Forelimb muscle (tissue), 1 donor: ENCODE results near the gene BTNL3. TPM values are rescaled to one million over a fixed set of nuclear protein-coding genes. Genes with fewer than 3 reads are reported as not detected.
"Not testable (repeated sequence)": the region's sequence is repeated elsewhere in the genome, so short reads cannot be mapped to it uniquely, and the experiment has no call there.

ENCODE experiments used
- DNase-seq: peaks from one replicate; pipeline ENCODE4 v3.0.0-alpha.2; 2013; ENCODE audit warnings: low read depth
- polyA plus RNA-seq: library from polyadenylated mRNA; unstranded; fragments of 120-200 nt; gene quantifications from one replicate; pipeline ENCODE4 v1.2.1, GENCODE V29; 2013; ENCODE audit not compliant: insufficient read length

The BTNL3 gene
- polyA plus RNA-seq, 1 donor: not detected

GRCh38 chr5:181024245-181025064 is 35.8 kb downstream of the BTNL3 start:
- DNase-seq: no peak

DNA sequence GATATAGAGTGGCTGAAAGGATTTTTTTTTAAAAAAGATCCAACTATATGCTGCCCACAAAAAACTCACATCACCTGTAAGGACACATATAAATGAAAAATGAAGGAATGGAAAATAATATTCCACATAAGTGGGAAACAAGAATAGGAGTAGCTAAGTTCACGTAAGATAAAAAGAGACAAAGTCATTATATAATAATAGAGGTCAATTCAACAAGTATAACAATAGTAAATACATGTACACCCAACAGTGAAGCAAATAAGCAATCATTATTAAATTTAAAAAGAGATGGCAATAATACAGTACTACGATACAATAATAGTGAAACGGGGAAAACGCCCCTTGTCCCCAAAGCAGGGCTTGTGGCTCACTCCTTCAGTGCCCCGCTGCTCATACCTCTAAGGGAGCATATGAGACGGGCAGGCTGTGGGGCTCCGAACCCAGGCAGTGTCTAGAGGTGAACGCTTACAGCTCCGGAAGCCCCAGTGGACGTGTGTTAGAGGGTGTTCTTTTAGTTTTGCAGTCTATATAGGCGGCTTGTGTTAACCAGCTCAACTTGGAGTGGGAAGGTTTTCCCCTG is 38.9 kb downstream of the BTNL3 start:
- no peak for DNase-seq

DNA sequence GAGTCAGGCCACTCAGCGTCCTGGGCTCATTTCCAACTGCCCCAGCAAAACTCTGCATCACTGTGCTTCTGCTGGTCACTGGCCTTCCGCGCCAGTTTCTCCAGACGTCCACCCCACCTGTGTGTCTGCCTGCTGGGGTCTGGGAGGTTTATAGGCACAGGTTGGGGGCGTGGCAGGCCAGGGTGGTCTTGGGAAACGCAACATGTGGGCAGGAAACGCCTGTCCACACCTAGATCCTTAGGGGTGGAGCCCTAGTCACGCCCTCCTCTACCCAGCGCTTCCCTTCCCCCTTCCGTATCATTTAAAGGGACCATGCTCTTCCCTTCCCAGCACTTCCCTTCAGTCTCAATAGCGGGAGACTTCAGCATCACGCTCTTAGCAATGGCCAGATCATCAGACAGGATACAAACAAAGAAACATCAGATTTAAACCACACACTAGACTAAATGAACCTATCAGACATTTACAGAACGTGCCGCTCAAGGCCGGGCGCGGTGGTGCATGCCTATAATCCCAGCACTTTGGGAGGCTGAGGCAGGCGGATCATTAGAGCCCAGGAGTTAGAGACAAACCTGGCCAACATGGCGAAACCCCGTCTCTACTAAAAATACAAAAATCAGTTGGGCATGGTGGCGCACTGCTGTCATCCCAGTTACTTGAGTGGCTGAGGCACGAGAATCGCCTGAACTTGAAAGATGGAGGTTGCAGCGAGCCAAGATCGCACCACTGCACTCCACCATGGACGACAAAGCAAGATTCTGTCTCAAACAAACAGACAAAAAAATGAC is 39.6 kb downstream of the BTNL3 start:
- DNase-seq: no peak

- DNase-seq: no peak
Measured at GRCh38 chr5:181031716-181032115, 43.1 kb downstream of the BTNL3 start.

GRCh38 chr5:181035991-181036815 is 47.6 kb downstream of the BTNL3 start:
- no peak for DNase-seq

- no peak for DNase-seq
Measured at GRCh38 chr5:181036816-181037364, 48.2 kb downstream of the BTNL3 start.

DNA sequence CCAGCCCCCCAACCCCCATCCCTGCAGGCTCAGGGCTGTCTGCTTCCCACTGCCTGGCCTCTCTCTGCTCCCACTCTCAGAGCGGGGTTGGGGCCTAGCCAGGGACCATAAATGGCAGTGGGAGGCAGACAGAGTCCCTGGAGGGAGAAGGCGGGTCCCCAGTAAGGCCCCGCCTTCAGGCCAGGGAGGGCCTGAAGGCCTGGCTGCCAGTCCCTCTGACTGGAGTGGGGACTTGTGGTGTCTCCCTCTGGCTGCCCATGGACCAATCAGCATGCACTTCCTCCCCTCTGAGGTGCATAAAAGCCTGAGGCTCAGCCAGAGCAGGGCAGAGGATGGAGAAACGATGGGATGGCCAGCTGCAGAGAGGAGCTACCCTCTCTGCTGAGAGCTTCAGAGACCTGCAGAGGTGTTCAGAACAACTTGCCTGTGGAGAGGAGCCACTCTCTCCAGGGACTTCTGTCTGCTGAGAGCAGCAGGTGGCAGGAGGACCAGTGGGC is 48.8 kb downstream of the BTNL3 start:
- DNase-seq: no peak

DNA sequence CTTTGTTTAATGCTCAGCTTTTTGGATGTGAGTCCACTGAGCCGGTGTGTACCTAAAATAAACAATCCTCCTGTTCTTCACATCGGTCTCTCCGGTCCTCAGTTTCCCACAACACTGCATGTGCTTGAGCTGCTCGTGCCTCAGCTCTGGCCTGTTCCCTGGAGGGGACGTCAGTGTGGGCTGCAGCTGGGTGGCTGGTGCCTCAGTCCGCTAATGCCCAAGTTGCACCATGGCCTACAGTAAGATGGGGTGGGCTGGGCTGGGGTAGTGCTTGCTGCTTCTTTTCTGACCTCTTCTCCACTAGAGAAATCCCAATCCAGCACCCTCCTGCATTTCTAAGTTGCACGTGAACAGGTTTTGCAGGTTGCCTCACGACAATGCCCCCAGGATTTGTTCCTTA is 50.8 kb downstream of the BTNL3 start:
- DNase-seq: no peak

DNA sequence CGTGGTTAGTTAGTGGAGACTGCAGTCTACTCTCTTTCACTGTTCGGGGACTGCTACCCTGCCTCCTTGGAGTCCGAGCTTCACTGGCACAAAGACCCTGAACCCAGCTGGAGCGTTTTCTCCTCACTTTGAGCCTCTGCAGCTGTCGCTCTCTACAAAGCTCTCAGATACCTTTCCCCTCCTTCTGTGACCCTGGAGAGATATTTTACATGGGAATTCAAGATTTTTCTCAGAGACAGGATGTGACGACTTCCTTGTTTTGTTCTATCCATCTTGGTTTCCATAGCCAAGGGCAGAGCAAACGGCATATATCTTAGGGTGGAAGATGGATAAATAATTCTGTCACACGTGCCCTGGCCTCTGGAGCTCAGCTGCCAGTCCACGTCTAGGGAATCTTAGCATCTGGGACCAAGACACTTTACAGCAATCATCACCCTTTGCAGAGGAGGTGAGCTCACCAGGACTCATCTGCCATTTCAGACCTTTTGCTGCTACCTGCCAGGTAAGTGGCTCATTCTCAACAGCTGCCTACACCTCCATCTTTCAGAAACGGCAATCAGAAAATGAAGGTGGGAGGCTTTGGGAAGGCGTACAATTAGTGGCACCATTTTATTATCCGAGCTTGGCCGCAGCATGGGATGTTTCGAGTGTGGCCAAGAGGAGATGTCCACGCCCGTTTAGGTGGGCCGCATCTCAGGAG is 51.4 kb downstream of the BTNL3 start, which contains the start of gene BTNL9:
Gene BTNL9, plus strand, starts transcription at position 336 of the 700 bp plus-strand sequence. CDS start 5,224 bp downstream, outside the sequence.
- DNase-seq: no peak

DNA sequence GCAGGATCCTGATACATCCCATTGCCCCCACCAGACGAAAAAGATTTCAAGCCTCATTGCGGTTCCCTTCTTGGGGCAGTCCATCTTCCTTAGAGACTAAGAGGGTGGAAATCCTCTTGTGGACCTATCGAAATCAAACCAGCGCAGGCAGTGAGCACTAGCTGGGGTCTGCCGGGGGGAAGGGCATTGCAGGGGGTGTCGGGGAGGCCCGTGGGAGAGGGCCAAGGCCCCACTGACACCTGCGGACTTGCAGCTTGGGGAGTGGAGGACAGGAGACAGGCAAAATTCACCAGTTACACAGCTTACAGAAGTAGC is 51.9 kb downstream of the BTNL3 start:
- DNase-seq: no peak

DNA sequence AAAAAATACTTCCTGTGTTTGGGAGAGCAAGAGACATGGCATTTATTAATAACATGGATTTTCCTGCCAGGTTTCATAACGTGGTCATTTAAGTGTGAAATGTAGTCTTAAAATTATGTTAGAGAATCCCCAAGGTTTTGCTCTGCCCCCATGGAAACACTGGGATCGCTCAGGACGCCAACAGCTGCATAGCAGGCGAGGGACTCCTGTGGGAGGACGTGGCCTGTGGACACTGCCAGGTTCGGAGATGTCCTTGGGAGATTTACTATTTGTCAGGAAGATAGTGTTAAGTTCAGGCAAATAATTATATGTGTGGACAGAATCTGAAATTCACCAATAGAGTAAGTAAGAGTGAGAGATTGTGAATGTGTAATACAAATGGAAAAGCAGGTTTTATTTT is 52.4 kb downstream of the BTNL3 start:
- no peak for DNase-seq

DNA sequence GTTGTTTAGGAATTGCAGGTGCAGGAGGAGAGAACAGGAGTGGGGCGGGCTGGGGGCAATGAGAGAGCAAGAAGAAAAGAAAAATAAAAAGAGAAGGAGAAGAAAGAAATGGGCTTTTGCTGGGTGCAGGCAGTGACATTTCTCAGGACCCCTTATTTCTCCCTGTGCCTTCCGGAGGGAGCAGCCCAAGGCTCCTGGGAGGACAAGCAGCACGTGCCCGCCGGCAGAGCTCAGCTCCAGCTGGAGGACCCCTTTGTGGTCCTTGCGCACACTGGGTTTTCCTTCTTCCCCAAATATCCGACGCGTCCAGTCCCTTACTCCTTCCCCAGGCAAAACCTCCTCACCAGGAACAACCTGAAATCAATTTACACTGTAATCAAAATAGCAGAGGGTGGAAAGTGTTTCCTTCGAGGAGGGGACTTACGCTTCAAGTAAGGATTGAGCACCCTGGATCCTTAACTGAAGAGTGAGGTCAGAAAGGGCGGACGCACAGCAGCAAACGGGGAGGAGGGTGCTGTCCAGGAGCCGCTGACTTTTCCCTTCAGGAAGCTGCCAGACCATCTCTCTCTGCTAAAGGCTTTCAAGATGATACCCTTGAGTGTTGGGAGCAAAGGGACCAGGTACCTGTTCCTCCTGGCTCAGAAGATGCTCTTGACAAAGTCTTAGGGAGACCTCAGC is 53.5 kb downstream of the BTNL3 start:
- no peak for DNase-seq

DNA sequence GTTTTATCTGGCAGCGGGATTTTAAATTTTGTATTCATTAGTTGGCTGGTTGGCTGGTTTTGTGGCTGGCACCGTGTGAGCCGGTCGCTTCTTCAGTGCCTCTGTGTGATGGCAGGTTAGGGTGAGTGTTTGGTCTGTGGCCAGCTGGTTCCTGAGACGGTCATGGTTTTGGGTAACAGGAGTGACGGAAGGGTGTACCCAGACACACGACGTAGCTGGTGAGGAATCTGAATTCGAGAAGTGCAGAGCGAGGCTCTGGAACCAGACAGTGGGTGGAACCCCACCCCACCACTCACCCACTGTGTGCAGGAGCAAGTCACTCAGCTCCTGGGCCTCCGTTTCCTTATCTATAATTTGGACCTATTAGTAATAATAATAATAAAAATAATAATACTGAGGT is 54.1 kb downstream of the BTNL3 start:
- DNase-seq: no peak

DNA sequence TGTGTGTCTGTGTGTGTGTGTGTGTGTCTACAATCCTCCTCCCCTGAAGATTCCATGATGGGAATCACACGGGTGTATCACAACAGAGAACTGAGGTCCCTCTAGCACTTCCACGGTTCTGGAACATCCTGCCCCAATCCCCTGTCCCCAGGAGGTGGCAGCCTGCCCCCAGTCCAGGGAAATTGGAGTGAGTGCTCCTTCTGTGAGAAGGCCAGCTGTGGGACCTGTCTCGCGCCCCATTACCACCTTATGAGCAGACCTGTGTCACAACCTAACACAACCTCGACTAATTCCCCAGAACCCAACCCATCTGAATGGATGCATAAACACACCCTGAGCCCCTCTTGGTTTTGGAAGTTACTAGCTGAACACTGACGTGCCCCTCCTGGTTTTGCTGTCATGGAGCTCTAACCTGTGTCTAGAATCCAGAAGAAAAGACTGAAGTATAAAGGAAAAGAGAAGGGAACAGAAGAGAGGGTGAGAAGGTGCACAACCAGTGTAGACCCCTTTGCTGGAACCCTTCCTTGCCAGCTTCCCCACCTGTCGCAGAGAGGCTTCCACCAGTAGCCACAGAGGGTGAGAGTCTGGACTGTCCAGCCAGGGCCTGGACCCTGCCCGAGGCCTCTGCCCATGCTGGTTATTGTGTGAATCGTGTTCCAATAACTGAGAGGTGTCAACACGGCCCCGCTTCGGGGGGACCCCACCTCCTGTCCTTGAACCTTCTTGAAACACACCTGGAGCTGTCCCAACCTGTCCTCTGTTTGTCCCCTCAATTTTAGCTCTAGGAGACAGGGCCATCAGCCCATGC is 54.8 kb downstream of the BTNL3 start:
- DNase-seq: no peak

DNA sequence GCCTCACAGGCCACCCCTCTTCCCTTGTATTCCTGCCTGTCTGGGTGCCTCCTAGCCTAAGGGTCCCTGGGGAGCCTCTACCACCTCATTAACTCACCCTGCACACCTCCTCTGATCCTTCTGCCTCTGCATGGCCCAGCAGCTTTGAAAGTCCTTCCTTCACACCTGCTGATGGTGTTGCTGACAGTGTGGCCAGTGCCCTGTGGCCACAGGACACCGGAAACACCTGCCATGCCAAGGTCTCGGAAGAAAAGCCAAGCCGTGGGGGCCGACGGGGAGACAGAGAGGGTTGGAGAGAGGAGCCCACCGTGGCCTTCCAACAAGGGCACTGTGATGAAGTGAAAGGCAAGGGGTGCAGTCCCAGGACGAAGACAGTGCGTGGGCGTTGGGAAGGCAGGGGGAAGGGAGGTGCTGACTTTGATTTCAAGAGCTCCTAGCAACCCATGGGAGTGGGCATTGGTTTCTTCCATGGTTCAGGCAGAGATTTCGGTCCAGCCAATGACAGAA is 55.5 kb downstream of the BTNL3 start:
- no peak for DNase-seq

GRCh38 chr5:181044662-181045305 is 56.1 kb downstream of the BTNL3 start:
- no peak for DNase-seq

DNA sequence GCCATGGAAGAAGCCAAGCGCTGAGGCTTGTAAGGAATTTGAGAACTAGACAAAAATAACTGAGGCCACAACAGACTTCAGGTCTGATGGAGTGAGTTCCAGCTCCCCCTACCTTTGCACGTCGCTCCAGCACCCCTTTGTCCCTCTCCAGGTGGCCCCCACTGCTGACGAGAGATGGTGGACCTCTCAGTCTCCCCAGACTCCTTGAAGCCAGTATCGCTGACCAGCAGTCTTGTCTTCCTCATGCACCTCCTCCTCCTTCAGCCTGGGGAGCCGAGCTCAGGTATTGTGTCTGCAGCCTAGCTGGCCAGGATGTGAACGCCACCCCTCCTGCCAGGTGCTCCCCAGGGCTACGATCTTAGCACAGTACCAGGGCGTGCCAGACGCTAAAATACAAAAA is 56.7 kb downstream of the BTNL3 start:
- DNase-seq: no peak

DNA sequence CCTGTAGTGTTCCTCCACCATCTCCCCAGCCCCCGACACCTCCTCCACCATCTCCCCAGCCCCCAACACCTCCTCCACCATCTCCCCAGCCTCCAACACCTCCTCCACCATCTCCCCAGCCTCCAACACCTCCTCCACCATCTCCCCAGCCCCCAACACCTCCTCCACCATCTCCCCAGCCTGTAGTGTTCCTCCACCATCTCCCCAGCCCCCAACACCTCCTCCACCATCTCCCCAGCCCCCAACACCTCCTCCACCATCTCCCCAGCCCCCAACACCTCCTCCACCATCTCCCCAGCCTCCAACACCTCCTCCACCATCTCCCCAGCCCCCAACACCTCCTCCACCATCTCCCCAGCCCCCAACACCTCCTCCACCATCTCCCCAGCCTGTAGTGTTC is 57.2 kb downstream of the BTNL3 start:
- DNase-seq: not testable (repeated sequence)

DNA sequence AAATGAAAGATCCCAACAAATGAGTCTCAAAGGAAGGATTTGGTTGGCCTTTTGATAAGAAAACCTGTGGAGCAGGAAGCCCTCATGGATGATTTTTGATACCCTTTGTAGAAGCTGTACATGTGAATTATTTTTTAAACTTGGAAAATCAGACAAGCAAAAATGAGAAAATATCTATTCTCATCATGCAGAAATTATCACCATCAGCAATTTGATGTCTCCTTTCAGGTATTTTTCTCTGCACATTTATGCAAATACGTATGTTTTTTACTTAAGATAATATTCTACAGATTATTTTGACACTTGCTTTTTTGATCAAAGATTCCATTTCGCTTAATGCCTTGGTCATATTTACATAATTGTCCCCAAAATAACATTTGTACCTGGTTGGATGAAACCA is 58.6 kb downstream of the BTNL3 start:
- no peak for DNase-seq
